ENCODE measurements around the gene RPS21.

DNA sequence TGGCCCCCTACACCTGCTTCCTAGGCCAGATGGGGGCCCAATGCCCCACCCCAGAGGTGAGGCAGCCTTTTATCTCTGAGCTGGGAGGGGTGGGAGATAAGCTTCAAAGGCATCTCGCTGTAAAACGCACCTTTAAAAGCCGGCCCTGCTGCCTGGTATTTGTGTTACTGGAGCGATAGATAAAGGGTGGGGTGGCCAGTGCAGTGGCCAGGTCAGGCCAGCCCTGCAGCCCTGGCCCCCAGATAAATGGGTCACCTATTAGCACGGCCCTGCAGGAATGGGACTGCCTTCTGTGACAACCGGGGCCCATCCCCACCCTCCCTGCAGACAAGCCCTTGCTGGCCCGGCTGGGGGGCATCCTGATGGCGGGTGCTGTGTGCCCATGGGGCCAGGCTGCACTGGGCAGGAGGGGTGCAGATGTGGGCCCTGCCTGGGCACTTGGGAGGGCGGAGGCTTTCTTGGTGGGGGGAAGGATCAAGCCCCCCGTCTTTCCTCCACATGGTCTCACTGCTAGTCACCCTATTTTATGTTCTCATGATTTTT lies 43.5 kb downstream of the RPS21 start:
- no peak for TF ChIP-seq POLR2AphosphoS5 (IDR thresholded peaks at IDR 0.05; ENCODE audit: low read depth, low read length)
- TF ChIP-seq, protein P1, sequence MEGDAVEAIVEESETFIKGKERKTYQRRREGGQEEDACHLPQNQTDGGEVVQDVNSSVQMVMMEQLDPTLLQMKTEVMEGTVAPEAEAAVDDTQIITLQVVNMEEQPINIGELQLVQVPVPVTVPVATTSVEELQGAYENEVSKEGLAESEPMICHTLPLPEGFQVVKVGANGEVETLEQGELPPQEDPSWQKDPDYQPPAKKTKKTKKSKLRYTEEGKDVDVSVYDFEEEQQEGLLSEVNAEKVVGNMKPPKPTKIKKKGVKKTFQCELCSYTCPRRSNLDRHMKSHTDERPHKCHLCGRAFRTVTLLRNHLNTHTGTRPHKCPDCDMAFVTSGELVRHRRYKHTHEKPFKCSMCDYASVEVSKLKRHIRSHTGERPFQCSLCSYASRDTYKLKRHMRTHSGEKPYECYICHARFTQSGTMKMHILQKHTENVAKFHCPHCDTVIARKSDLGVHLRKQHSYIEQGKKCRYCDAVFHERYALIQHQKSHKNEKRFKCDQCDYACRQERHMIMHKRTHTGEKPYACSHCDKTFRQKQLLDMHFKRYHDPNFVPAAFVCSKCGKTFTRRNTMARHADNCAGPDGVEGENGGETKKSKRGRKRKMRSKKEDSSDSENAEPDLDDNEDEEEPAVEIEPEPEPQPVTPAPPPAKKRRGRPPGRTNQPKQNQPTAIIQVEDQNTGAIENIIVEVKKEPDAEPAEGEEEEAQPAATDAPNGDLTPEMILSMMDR (IDR thresholded peaks at IDR 0.05), result no peak
- no peak for TF ChIP-seq TCF7L2 (IDR thresholded peaks at IDR 0.05; ENCODE audit: low read depth, low read length)
